T-helper 1 cell treated with Interleukin-12 subunit alpha and Interleukin-12 subunit beta and Interleukin-4 antibody, amounts not matched to agents 30 μg/mL and 1 μg/mL, for 36 hours (primary cell): Measurements from ENCODE around the gene PRKAR1B.

Experiments used
- H3K27ac Mint-ChIP-seq: one replicate; pipeline ENCODE4 v1.8.0; 2021; ENCODE audit warnings: mild to moderate bottlenecking, mixed read lengths
- H3K27me3 Mint-ChIP-seq: one replicate; pipeline ENCODE4 v1.8.0; 2021; ENCODE audit warnings: low read depth, mixed read lengths
- H3K36me3 Mint-ChIP-seq: one replicate; pipeline ENCODE4 v1.8.0; 2021; ENCODE audit warnings: low read depth, mixed read lengths
- H3K4me1 Mint-ChIP-seq: one replicate; pipeline ENCODE4 v1.8.0; 2021; ENCODE audit warnings: low read depth, mixed read lengths
- H3K4me3 Mint-ChIP-seq: one replicate; pipeline ENCODE4 v1.8.0; 2021; ENCODE audit warnings: mild to moderate bottlenecking, moderate library complexity, mixed read lengths
- H3K9me3 Mint-ChIP-seq: one replicate; pipeline ENCODE4 v1.8.0; 2021; ENCODE audit warnings: mixed read lengths

The PRKAR1B gene

GRCh38 chr7:685540-685939 lies 41.5 kb downstream of the PRKAR1B start:
- H3K27me3 Mint-ChIP-seq: no peaks in the 10 kb centered on the region

DNA sequence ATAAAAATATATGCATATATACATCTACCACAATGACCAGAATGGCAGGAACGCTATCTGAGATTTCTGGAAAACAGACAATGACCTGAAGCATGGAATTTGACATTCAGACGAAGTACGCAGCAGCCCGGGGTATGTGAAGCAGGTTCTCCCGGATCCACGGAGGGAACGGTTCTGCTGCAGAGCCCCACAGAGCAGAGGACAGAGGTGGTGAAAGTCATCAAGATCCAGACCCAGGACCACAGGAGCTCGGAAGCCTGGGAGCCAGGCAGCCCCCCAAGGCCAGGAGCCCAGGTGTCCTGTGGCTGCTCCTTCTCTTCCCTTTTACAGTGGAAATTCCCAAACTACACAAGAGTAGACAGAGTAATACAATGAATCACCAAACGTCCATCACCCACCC lies 42.7 kb downstream of the PRKAR1B start:
- peaks cover 48% of the 10 kb centered on the region for H3K9me3 Mint-ChIP-seq
- no peak overlapping the region for H3K4me3 Mint-ChIP-seq
- H3K36me3 Mint-ChIP-seq: peaks cover 23% of the 10 kb centered on the region
- H3K27me3 Mint-ChIP-seq: no peaks in the 10 kb centered on the region
- no peaks in the 10 kb centered on the region for H3K4me1 Mint-ChIP-seq
- H3K27ac Mint-ChIP-seq: no peak overlapping the region

More at GRCh38 chr7:685540-685939, 41.5 kb downstream of the PRKAR1B start:
- H3K36me3 Mint-ChIP-seq: peaks cover 22% of the 10 kb centered on the region
- H3K27ac Mint-ChIP-seq: no peak overlapping the region
- H3K9me3 Mint-ChIP-seq: peaks cover 48% of the 10 kb centered on the region
- no peaks in the 10 kb centered on the region for H3K4me1 Mint-ChIP-seq
- no peak overlapping the region for H3K4me3 Mint-ChIP-seq

DNA sequence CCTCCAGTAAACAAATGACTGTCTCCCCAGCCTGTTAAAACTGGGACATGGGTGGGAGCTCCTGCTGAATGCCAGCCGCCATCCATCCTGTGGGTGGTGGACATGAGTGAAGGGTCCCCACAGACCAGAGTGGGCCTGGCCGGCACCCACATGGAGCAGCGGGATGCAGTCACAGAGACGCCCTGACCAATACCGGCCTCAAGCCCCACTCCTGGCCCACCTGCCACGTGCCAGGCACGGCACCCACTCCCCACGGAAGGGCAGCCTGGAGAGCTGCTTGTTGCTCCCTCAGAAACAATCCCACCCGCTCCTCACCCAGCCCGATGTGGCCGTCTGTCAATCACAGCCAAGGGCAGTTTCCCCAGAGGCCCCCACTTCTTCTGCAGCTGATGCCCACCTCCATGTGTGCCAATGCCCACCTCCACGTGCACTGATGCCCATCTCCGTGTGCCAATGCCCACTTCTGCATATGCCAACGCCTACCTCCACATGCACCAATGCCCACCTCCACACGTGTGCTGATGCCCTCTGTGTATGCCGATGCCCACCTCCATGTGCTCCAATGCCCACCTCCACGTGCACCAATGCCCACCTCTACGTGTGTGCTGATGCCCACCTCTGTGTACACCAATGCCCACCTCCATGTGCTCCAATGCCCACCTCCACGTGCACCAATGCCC lies 43.4 kb downstream of the PRKAR1B start:
- H3K27me3 Mint-ChIP-seq: no peaks in the 10 kb centered on the region
- peaks cover 25% of the 10 kb centered on the region for H3K36me3 Mint-ChIP-seq
- no peaks in the 10 kb centered on the region for H3K4me1 Mint-ChIP-seq
- peaks cover 46% of the 10 kb centered on the region for H3K9me3 Mint-ChIP-seq
- no peak overlapping the region for H3K27ac Mint-ChIP-seq
- H3K4me3 Mint-ChIP-seq: no peak overlapping the region

- Mint-ChIP-seq H3K27me3 (no peaks in the 10 kb centered on the region), H3K27ac (no peak overlapping the region), H3K4me3 (no peak overlapping the region), H3K36me3 (peaks cover 28% of the 10 kb centered on the region), H3K4me1 (no peaks in the 10 kb centered on the region), H3K9me3 (peaks cover 45% of the 10 kb centered on the region)
These were observed 44.3 kb downstream of the PRKAR1B start for GRCh38 chr7:682810-683209.

DNA sequence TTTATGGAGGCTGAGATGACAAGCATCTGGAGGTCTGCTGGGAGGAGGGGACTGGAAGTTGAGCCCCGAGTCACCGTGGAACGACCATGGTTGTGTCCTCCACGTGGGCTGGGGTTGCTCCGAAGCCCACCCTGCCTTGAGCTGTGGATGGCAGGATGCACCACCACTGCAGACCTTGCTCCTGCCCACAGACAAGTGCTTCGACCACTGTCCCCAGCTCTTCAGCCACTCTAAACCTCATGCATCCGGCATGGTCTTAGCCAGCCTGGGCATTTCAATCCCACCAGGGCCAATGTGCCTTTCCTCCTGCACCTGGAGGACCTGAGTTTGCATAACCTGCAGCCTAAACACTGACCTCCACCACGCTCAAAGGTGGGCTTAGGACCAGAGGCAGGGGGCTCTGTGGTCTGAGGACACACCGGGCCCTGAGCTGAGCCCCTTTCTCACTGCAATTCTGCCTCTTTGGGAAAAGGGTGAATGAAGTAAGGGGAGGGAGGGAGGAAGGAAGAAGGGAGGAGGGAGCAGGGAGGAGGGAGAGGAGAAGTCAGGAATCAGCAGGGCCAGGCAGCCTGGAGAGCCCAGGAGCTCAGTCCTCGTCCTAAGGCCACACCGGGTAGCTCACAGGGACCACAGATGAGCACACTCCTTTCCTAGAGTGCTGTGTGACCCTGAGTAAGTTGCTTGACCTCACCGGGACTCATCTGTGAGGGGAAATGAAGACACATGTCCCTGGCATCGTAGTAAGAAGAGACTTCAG lies 45.4 kb downstream of the PRKAR1B start:
- H3K4me1 Mint-ChIP-seq: no peaks in the 10 kb centered on the region
- no peak overlapping the region for H3K4me3 Mint-ChIP-seq
- H3K9me3 Mint-ChIP-seq: peaks cover 36% of the 10 kb centered on the region
- H3K27me3 Mint-ChIP-seq: no peaks in the 10 kb centered on the region
- peaks cover 23% of the 10 kb centered on the region for H3K36me3 Mint-ChIP-seq
- H3K27ac Mint-ChIP-seq: no peak overlapping the region

GRCh38 chr7:680411-681127 lies 46.5 kb downstream of the PRKAR1B start:
- Mint-ChIP-seq H3K4me1 (no peaks in the 10 kb centered on the region), H3K36me3 (peaks cover 28% of the 10 kb centered on the region), H3K27me3 (no peaks in the 10 kb centered on the region), H3K9me3 (peaks cover 28% of the 10 kb centered on the region), H3K27ac (no peak overlapping the region), H3K4me3 (no peak overlapping the region)

DNA sequence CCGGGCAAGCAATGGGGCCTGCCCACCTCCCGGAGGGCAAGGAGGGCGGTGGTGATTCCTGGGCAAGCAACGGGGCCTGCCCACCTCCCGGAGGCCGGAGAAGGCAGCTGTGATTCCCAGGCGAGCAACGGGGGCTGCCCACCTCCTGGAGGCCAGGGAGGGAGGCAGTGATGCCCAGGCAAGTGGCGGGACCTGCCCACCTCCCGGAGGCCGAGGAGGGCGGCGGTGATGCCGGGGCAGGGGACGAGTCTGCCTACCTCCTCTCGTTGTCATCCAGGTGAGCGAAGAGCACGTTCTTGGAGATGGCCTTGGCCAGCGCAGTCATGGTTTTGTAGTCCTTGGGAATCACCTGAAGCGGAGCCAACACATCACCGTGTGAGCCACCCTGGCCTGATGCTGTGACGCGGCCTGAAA lies 50.1 kb downstream of the PRKAR1B start:
- Mint-ChIP-seq H3K36me3 (peaks cover 36% of the 10 kb centered on the region), H3K27ac (no peak overlapping the region), H3K4me3 (no peak overlapping the region), H3K9me3 (peaks cover 28% of the 10 kb centered on the region), H3K4me1 (peaks cover 2% of the 10 kb centered on the region), H3K27me3 (no peaks in the 10 kb centered on the region)

- H3K27me3 Mint-ChIP-seq: no peaks in the 10 kb centered on the region
- peaks cover 28% of the 10 kb centered on the region for H3K9me3 Mint-ChIP-seq
- H3K4me1 Mint-ChIP-seq: peaks cover 2% of the 10 kb centered on the region
- H3K4me3 Mint-ChIP-seq: no peak overlapping the region
- H3K36me3 Mint-ChIP-seq: peaks cover 36% of the 10 kb centered on the region
- H3K27ac Mint-ChIP-seq: no peak overlapping the region
These were observed 50.7 kb downstream of the PRKAR1B start for GRCh38 chr7:676246-676971.

DNA sequence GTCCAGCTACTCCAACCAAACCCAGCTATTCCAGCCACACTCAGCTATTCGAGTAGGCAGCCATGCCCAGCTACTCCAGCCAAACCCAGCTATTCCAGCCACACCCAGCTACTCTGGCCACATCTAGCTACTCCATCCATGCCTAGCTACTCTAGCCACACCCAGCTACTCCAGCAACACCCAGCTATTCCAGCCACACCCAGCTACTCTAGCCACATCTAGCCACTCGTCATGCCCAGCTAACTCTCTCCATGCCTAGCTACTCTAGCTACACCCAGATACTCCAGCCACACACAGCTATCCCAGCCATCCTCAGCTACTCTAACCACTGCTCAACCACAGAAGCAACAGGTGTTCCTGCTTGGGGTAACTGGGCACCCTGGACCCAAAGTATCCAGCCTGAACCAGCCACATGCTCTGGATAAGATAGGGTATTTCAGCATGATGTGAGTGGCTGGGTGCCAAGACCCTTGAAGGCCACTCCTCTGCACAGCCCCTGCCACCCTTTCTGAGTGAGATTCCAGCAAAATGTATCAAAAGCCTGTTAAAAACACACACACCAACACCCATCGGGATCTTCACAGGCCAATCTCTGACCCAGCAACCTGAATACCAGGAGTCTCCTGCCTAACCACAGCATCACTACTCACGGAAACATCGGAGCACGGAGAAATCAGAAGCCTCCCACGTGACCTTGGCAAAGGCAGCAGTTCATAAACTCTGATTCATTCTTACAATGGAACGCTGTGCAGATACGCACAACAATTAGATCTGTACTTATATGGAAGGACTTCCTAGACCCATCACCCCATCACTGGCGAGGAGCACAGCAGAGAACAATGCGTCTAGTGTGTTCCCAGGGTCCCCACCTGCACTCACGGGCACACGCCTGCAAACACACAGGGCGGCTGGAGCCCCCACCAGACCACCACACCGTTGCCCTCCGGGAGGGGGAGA lies 52.3 kb downstream of the PRKAR1B start:
- H3K36me3 Mint-ChIP-seq: peaks cover 31% of the 10 kb centered on the region
- H3K4me3 Mint-ChIP-seq: no peak overlapping the region
- H3K9me3 Mint-ChIP-seq: peaks cover 20% of the 10 kb centered on the region
- peaks cover 2% of the 10 kb centered on the region for H3K4me1 Mint-ChIP-seq
- no peak overlapping the region for H3K27ac Mint-ChIP-seq
- H3K27me3 Mint-ChIP-seq: no peaks in the 10 kb centered on the region

- peaks cover 24% of the 10 kb centered on the region for H3K9me3 Mint-ChIP-seq
- H3K4me3 Mint-ChIP-seq: no peak overlapping the region
- no peak overlapping the region for H3K27ac Mint-ChIP-seq
- H3K27me3 Mint-ChIP-seq: no peaks in the 10 kb centered on the region
- peaks cover 2% of the 10 kb centered on the region for H3K4me1 Mint-ChIP-seq
- peaks cover 24% of the 10 kb centered on the region for H3K36me3 Mint-ChIP-seq
These were observed 53.2 kb downstream of the PRKAR1B start for GRCh38 chr7:673681-674453.

DNA sequence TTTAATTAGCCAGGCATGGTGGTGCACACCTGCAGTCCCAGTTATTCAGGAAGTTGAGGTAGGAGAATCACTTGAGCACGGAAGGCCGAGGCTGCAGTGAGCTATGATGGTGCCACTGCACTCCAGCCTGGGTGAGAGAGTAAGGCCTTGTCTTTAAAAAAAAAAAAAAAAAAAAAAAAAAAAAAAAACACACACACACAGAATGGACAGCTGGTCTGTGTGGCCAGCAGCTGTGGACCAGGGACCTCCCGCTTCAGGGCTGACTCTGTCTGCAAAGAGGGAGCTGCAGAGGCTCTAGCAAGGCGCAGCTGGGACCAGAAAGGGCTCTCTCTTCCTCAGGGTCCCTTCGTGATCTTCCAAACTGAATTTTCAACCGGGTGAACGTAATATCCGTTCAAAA lies 54.2 kb downstream of the PRKAR1B start:
- Mint-ChIP-seq H3K36me3 (peaks cover 19% of the 10 kb centered on the region), H3K9me3 (peaks cover 23% of the 10 kb centered on the region), H3K27ac (no peak overlapping the region), H3K4me3 (no peak overlapping the region), H3K27me3 (no peaks in the 10 kb centered on the region), H3K4me1 (peaks cover 4% of the 10 kb centered on the region)

GRCh38 chr7:671415-672042 lies 55.6 kb downstream of the PRKAR1B start:
- Mint-ChIP-seq H3K4me1 (peaks cover 4% of the 10 kb centered on the region), H3K36me3 (peaks cover 19% of the 10 kb centered on the region), H3K27me3 (no peaks in the 10 kb centered on the region), H3K9me3 (peaks cover 23% of the 10 kb centered on the region), H3K27ac (no peak overlapping the region), H3K4me3 (no peak overlapping the region)
